Parathyroid adenoma (tissue), 2 donors: ENCODE measurements around the gene VWA5B1.

Source experiments
- H2AFZ ChIP-seq: fragments of 300-600 bp; sonication (generic); one replicate; pipeline ENCODE4 v1.7.0; 2017; ENCODE audit warnings: antibody characterized with exemption, mild to moderate bottlenecking
- H3K27ac ChIP-seq: fragments of 300-600 bp; sonication (generic); one replicate; pipeline ENCODE4 v1.7.0; 2017
- H3K27me3 ChIP-seq: fragments of 300-600 bp; sonication (generic); one replicate; pipeline ENCODE4 v1.7.0; 2017; ENCODE audit warnings: low read length; ENCODE audit not compliant: control insufficient read depth, insufficient read depth
- H3K36me3 ChIP-seq: fragments of 300-600 bp; sonication (generic); one replicate; pipeline ENCODE4 v1.7.0; 2017; ENCODE audit warnings: low read length; ENCODE audit not compliant: control insufficient read depth, insufficient read depth
- H3K4me1 ChIP-seq: fragments of 300-600 bp; sonication (generic); one replicate; pipeline ENCODE4 v1.7.0; 2017; ENCODE audit warnings: control low read depth
- H3K4me2 ChIP-seq: fragments of 300-600 bp; sonication (generic); one replicate; pipeline ENCODE4 v1.7.0; 2017; ENCODE audit warnings: low read length
- H3K4me3 ChIP-seq: fragments of 300-600 bp; sonication (generic); one replicate; pipeline ENCODE4 v1.7.0; 2017; ENCODE audit warnings: low read depth, low read length
- H3K79me2 ChIP-seq: fragments of 300-600 bp; sonication (generic); one replicate; pipeline ENCODE4 v1.7.0; 2017; ENCODE audit warnings: control low read depth
- H3K9ac ChIP-seq: fragments of 300-600 bp; sonication (generic); one replicate; pipeline ENCODE4 v1.7.0; 2017; ENCODE audit warnings: mild to moderate bottlenecking
- H3K9me3 ChIP-seq: fragments of 300-600 bp; sonication (generic); one replicate; pipeline ENCODE4 v1.7.0; 2017; ENCODE audit warnings: low read length; ENCODE audit not compliant: control insufficient read depth
- CTCF ChIP-seq: fragments of 300-600 bp; sonication (generic); IDR thresholded peaks from one replicate; pipeline ENCODE4 v1.7.0; 2017; ENCODE audit warnings: antibody characterized with exemption, mild to moderate bottlenecking
- donor health status: primary hyperparathyroidism.

VWA5B1 gene

GRCh38 chr1:20339811-20340457 lies 49.3 kb downstream of the VWA5B1 start:
- Histone ChIP-seq H3K4me1 (no peaks in the 10 kb centered on the region), H3K4me2 (no peak overlapping the region), H3K36me3 (no peaks in the 10 kb centered on the region), H3K4me3 (no peak overlapping the region), H3K79me2 (no peaks in the 10 kb centered on the region), H2AFZ (no peak overlapping the region), H3K27ac (no peak overlapping the region), H3K27me3 (no peaks in the 10 kb centered on the region), H3K9ac (no peak overlapping the region), H3K9me3 (no peaks in the 10 kb centered on the region)
- TF ChIP-seq CTCF: no peak

- H3K4me1 ChIP-seq: no peaks in the 10 kb centered on the region
- no peak overlapping the region for H2AFZ ChIP-seq
- no peaks in the 10 kb centered on the region for H3K27me3 ChIP-seq
- no peak overlapping the region for H3K27ac ChIP-seq
- H3K79me2 ChIP-seq: no peaks in the 10 kb centered on the region
- H3K4me3 ChIP-seq: no peak overlapping the region
- H3K9ac ChIP-seq: no peak overlapping the region
- H3K36me3 ChIP-seq: no peaks in the 10 kb centered on the region
- TF ChIP-seq CTCF: no peak
- H3K4me2 ChIP-seq: no peak overlapping the region
- H3K9me3 ChIP-seq: no peaks in the 10 kb centered on the region
Measured at GRCh38 chr1:20342294-20343148, 51.8 kb downstream of the VWA5B1 start.

GRCh38 chr1:20343149-20343937 lies 52.7 kb downstream of the VWA5B1 start:
- Histone ChIP-seq H3K4me1 (no peaks in the 10 kb centered on the region), H2AFZ (no peak overlapping the region), H3K27me3 (no peaks in the 10 kb centered on the region), H3K9me3 (no peaks in the 10 kb centered on the region), H3K4me3 (no peak overlapping the region), H3K36me3 (no peaks in the 10 kb centered on the region), H3K79me2 (no peaks in the 10 kb centered on the region), H3K27ac (no peak overlapping the region), H3K4me2 (no peak overlapping the region), H3K9ac (no peak overlapping the region)
- TF ChIP-seq CTCF: no peak

GRCh38 chr1:20343938-20344302 lies 53.2 kb downstream of the VWA5B1 start:
- no peaks in the 10 kb centered on the region for H3K79me2 ChIP-seq
- no peaks in the 10 kb centered on the region for H3K9me3 ChIP-seq
- H3K36me3 ChIP-seq: no peaks in the 10 kb centered on the region
- no peak overlapping the region for H3K9ac ChIP-seq
- TF ChIP-seq CTCF: no peak
- no peaks in the 10 kb centered on the region for H3K4me1 ChIP-seq
- no peak overlapping the region for H3K4me3 ChIP-seq
- H2AFZ ChIP-seq: no peak overlapping the region
- no peak overlapping the region for H3K27ac ChIP-seq
- H3K4me2 ChIP-seq: no peak overlapping the region
- H3K27me3 ChIP-seq: no peaks in the 10 kb centered on the region
